Left renal cortex interstitium (tissue), 4 donors: ENCODE results near the gene DGLUCY. TPM values are rescaled to one million over a fixed set of nuclear protein-coding genes. Genes with fewer than 3 reads are reported as not detected.
"Not testable (repeated sequence)": the region's sequence is repeated elsewhere in the genome, so short reads cannot be mapped to it uniquely, and the experiment has no call there.

ENCODE experiments used
- DNase-seq, 4 donors: peaks; one replicate each; pipeline ENCODE4 v3.0.0-alpha.2; 2013; ENCODE audit warnings: low read depth in 4 of 4, low spot score in 2 of 4, missing footprints in 1 of 4
- polyA plus RNA-seq, 4 donors: library from polyadenylated mRNA; unstranded; fragments of 120-200 nt; gene quantifications; one replicate each; pipeline ENCODE4 v1.2.1, GENCODE V29; 2013; ENCODE audit not compliant: insufficient read length in 4 of 4

Gene DGLUCY
- polyA plus RNA-seq, 4 donors = 60.1 to 85.2 (median 76.1) TPM

GRCh38 chr14:91108941-91109611, 4.8 kb upstream of the DGLUCY start:
- no peak for DNase-seq

GRCh38 chr14:91111443-91111842, 2.4 kb upstream of the DGLUCY start:
- no peak for DNase-seq

- DNase-seq = no peak
Measured at GRCh38 chr14:91112194-91112593, 1.7 kb upstream of the DGLUCY start.

- DNase-seq = peak in 3 of 4 donors; percentile 37 to 66 (median 42)
Measured at GRCh38 chr14:91114079-91115065, 499 bp downstream of the DGLUCY start.

GRCh38 chr14:91115986-91116770, 2.3 kb downstream of the DGLUCY start:
- DNase-seq = no peak

GRCh38 chr14:91116913-91117588, 3.2 kb downstream of the DGLUCY start:
- DNase-seq = no peak

- DNase-seq = no peak
Measured at GRCh38 chr14:91117960-91118359, 4.1 kb downstream of the DGLUCY start.

- DNase-seq = no peak
Measured at GRCh38 chr14:91118511-91119068, 4.7 kb downstream of the DGLUCY start.

- no peak for DNase-seq
Measured at GRCh38 chr14:91119556-91120311, 5.9 kb downstream of the DGLUCY start.

- DNase-seq = no peak
Measured at GRCh38 chr14:91123201-91123600, 9.3 kb downstream of the DGLUCY start.

- DNase-seq = not testable (repeated sequence)
Measured at GRCh38 chr14:91124406-91125270, 10.8 kb downstream of the DGLUCY start.

GRCh38 chr14:91125271-91125660, 11.4 kb downstream of the DGLUCY start:
- no peak for DNase-seq

GRCh38 chr14:91125801-91126200, 11.9 kb downstream of the DGLUCY start:
- no peak for DNase-seq

GRCh38 chr14:91126761-91127160, 12.9 kb downstream of the DGLUCY start:
- DNase-seq = no peak

- no peak for DNase-seq
Measured at GRCh38 chr14:91127401-91127801, 13.5 kb downstream of the DGLUCY start.

GRCh38 chr14:91127924-91128323, 14.1 kb downstream of the DGLUCY start:
- DNase-seq = no peak

- no peak for DNase-seq
Measured at GRCh38 chr14:91128699-91129098, 14.8 kb downstream of the DGLUCY start.

GRCh38 chr14:91129261-91129660, 15.4 kb downstream of the DGLUCY start:
- DNase-seq = no peak
